GM19035 (cell line): ENCODE data around the gene PTPN14.

ENCODE experiments used
- ATAC-seq: cut with Tn5 transposase; IDR thresholded peaks from one replicate; pipeline ENCODE4 v1.9.1; 2021; ENCODE audit not compliant: unreplicated experiment

Gene PTPN14

DNA sequence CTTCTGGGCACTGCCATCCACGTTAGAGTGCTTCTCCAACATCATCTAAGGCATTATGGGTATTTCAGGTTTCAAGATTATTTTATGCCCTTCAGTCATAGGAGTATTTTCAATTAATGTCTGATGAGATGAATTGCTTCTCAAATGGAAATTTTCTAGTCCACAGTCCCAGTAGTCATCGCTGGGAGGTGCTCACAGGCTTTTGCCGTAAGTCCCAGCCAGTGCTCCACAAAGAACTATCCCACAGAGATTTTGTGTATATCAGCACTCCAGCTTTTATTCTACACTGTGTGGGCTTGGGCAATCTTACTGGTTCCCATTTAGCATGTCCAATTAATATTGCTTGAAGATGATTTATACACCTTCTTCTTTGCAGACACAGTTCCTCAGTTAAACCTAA, 209.5 kb downstream of the PTPN14 start:
- no peak for ATAC-seq

DNA sequence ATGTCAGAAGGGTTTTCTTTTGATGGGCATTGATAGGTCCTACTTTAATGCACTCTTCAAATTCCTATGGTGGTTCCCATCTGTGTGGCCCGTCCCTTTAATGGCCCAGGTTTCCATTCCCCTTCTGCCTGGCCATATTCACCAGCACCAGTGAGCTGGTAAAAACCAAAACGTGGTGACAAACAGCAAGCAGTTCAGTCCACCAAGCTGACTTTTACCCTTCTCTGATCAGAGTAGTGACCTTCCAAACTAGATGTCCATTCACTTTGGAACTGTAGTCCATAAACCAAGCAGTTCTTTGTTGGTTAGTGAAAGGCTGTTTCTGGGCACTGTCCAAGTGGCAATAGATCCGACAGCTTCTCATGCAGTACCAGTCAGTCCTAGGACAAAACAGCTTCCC, 209.9 kb downstream of the PTPN14 start:
- ATAC-seq, result no peak

DNA sequence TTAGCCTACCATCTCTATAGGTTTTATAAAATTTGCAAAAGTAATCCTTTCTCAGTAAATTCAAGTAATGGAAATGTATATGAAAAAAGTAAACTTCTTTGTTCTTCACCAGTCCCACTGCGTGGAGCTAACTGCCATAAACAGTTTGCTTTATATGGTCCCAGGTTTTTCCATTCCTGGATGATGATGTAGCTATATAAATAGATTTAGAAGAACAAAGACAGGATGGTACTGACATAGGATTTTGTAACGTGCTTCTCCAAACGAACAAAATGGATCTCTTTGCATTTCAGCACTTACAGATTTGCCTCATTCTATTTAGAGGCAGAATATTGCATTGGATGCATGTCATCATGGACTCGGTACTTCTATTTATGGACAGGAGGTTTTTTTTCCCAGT, 213.2 kb downstream of the PTPN14 start:
- no peak for ATAC-seq

DNA sequence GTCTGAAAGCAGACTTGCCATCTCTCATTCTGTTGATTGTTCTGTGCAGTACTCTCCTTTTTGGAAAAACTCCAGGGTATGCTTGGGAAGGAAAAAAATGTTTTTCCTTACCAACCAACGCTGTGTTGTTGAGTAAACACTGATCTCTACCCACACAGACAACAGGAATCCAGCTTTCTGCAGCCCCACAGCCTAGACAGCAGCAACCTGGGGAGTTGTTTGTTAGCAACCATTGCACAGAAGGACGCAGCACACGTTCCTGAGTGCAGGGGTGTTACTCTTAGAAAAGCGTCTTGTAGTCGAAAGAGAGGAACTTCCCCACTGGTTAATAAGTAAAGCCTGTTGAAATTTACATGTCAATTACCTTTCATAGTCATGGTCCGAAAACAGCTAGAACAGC, 213.9 kb downstream of the PTPN14 start:
- no peak for ATAC-seq

DNA sequence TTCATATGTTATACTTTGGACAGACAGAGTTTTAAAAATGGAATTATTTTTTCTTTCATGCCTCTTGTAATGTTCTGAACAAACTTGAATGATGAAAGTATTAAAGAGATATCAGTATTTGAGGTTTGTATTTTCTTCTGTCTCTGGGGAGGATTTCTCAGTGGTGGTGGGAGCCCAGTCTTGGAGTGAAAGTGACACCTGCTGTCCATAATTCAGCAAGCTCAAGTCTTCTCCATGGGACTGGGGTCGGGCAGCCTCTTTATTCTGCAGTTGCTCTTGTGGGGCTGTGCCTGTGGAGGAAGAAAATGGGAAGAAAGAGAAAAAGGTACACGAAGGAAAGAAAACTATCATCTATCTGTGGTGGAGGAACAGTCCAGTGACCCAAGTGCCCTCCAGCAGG, 214.4 kb downstream of the PTPN14 start:
- no peak for ATAC-seq

DNA sequence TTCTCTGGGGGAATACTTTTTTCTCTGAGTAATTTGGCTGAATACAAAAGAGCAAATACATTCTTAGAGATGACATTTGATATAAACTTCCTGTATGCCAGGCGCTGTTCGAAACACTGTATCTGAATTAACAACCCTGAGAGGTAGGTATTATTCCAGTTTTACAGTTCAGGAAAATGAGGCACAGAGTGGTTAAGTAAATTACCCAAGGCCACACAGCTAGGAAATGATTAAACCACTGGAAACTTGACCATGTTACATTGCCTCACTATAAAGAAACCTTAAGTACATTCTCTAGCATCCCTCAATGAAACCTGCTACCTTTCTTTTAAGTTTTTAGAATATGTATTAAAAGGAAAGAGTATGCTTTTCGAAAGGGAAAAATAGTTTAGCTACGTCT, 215.8 kb downstream of the PTPN14 start:
- no peak for ATAC-seq

DNA sequence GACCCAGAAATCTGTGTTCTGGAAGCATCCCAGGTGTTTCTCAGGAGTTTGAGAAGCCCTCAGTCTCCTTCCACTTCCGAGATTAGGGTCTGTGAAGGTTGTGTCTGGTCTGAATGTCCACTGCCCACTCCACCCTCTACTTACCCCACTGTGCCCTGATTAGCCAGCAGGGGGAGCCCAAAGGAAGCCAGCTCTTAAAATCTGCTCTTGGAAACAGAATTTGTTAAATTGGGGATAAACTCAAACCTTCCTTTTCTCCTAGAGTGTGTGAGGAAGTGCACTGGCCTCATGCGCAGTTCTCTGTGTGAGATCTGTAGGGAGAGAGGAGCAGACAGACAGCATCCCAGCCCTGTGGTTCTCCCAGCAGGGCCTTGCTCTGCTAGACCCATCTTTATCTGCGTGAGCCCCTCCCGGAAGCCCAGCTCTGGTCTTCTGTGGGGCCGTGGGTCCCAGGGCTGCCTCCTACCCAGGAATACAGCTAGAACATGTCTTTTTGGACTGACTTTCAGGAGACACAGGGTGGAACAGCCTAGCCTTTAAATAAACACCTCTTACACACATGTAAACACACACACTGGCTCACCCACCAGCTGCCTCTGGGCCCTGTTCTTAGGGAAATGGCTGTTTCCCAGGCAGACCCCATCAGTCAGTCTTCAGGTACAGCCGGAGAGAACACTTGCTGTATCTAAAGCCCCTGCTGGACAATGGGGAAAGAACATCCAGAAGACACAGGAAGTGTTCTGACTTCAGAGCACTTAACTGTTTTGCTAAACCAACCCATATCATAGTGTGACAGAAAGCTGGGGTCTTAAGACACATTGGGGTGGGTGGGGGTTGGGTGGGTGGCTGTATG, 218.2 kb downstream of the PTPN14 start:
- ATAC-seq, result peak; percentile 42

DNA sequence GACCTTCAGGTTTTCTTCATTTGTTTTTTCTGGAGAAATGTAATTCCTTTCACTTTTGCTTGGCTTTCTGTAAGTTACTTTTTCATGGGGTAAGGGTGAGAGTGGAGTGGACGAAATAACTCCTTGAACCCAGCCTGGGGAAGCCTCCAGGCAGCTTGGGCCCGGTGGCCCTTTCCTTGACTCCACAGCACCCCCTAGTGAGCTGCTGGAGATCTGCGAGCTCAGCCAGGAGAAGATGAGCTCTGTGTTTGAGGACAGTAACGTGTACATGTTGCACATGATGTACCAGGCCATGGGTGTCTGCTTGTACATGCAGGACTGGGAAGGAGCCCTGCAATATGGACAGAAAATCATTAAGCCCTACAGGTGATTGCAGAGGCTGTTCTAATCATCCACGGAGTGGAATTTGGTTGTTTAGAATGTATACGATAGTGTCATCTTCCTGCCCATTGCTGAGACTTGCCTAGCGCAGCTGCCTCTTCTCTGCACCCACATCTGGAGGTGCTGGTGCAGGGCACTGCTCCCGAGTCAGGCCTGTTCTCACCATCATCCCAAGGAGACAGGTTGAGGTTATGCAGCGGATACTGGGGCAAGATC, 219.5 kb downstream of the PTPN14 start:
- ATAC-seq, result peak; percentile 43

DNA sequence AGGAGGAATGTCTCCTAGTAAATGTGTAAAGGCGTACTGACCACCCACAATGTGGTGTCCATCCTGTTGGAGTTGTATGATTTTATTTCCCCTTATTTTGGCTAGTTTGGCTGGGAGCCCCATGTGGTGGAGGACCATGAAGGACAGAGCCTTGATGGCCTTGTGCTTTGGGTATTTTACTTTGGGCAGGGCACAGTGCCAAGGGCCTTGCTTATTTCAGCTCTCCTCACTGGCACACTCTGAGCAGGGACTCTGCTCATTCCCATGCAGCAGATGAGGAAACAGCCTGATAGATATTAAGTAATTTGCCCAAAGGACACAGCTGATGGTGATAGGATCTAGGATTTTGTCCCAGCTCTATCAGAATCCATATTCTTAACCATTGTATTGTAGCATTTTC, 220.2 kb downstream of the PTPN14 start:
- no peak for ATAC-seq

DNA sequence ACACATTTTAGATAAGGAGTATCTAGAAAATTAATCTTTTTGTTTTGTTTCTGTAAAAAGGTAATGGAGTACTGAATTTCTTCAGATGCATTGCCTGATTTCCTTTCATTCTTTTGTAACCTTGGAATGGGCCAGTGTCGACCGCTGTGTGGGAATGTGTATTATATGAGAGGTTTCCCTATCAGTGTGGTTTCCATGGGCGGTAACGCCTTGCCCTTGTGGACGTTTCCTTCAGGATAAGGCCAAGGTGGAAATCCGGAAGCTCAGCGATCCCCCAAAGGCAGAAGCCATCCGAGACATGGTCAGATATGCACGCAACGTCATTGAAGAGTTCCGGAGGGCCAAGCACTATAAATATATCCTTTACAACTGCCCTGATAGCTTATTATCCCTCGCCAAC, 220.7 kb downstream of the PTPN14 start:
- no peak for ATAC-seq

DNA sequence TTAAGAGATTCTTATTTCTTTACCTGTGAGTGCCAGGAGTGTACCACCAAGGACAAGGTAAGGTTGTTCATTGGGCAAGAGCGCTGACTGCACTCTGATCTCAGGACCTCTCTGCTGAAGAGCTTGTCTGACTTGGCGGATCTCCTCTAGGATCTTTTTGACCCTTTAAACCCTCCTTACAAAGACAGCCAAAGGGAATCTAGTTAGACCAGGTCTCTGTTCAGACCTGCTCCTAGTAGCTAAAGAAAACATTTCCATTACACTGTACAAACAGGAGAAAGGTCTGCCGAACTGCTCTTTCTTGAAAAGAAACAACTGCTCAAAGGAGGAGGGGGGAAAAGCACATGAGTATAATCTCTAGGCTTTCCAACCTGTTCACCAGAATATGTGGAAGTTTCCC, 221.2 kb downstream of the PTPN14 start:
- ATAC-seq, result no peak

DNA sequence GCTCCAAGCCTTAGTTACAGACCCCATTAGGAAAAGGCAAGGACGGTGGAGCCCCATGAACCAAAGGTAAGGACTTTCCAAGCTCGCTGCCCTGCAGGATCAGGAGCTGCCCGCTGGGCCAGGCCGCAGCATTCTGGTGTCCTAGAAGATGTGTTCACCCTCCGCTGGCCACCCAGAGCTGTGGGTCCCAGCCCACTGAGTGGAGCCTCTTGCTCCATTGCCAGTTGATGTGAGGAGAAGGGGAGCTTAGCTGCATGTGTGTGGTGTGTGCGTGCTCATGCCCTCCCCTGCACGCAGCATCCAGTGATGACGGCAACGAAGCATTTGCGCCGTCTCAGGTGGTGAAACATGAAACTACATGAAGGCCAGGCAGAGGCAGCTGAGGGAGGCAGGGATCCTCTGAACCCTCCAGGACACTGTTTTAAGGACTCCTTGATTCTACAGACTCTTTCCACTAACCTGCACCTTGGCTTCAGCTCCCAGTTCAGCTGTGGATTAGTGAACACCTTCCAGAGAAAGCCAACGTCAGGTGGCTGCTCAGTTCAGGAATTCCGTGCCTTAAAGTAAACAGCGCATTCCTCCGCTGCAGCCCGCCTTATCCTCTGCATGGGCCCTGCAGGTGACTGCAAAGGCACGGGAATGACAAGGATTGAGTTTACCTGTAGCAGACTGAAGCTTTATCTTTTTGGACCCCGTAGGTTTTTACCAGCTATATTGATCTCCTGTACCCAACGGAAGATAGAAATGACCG, 221.8 kb downstream of the PTPN14 start:
- ATAC-seq, result no peak

DNA sequence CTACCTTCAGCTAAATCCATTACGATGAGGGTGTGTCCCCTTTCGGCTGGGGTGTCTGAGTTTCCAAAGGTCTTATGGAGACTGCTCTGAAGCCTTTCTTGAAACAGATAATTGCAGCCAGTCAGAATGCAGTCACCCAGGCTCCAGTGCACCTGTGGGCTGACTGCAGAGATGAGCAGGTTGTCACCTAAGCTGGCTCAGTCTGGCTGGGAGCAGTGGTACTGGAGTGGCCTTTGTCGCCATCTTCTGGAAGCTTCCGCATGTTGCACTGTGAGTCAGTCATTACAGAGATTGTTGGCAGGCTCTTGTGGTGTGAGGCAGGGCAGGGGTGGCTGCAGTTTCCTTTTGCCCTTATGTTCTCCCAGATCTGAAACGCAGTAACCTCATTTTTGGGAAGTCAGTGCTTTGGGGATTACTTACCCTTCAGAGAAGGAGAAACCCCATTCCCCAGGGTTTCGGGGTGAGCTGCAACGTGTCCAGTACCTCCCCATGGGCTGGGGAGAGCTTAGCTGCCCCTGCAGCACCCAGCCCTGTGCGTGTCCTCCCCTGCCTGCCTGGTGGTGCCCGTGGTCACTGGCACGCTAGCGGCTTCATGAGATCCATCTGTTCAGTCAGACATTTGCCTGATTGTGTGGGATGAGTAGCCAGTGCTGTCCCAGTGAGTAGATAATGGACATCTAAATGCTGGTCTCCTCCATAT, 222.5 kb downstream of the PTPN14 start:
- peak; percentile 91 for ATAC-seq

DNA sequence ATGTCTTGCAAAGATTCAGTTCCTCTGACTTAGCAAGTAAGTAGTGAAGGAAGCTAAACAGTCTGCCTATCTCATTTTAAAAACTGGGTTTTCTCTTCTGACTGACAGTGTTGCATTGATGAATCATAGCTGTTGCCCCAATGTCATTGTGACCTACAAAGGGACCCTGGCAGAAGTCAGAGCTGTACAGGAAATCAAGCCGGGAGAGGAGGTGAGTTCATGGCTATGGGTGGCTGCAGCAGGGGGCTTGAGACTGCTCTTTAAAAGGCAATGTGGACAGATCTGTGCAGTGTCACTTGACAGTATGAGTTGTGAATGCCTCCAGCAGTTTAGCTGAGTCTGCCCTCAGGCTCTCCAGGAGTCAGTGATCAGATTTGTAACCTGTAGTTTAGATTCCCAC, 223.9 kb downstream of the PTPN14 start:
- no peak for ATAC-seq

DNA sequence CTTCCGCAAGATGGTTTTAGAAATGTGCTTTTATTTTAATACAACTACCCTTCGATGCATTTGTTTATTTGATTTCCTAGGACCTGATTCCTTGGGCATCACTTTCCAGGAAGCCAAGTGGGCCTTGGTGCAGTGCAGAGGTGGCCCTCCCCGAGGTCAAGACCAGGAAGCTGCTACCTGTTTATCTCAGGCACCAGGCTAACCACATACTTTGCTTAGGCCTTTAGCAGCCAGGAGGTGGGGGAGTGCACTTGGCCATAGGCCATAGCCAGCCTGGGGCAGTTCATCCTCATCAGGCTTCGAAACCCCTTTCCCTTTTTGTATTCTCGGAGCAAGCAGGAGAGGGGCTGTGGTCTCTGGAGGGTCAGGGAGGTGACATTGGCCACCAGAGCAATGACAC, 225.0 kb downstream of the PTPN14 start:
- ATAC-seq, result peak; percentile 59

DNA sequence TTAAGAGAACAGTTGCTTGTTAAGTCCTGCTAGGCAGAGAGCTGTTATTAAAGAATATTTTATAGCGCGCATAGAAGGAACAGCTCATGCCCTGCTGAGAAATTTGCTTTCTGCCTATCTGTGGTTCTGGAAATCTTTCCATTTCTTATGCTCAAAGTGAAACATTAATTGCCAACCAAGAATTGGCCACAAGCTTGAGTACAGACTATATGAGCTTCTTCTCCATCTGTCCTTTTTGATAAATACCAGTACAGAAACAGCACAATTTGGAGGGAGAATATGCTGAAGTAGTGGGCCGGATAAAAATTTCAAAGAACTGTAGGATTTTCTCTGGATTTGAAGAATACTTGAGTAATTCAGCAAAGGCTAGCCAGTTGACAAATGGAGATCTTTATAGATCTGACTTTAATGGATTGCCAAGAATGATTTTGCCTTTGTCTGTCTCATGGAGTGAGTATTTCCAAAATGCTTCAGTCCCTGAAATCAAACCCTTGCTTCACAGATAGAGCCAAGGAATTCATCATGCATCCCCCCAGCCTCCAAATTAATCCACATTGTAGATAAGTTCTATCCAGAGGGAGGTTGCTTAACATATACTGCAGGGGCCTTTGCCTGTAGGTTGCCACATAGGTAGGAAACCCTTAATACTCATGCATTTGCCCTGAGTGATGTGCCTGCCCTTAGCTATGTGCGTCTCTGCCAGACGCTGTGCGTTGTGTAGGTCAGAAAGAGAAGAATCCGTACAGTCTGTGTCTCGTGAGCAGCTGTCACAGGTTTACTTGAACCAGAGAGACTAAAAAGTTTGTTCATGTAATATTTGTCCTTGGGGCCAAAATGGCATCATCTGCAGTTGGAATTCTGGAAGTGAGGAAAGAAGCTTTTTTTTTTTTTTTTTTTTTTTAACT, 226.3 kb downstream of the PTPN14 start:
- ATAC-seq, result no peak

DNA sequence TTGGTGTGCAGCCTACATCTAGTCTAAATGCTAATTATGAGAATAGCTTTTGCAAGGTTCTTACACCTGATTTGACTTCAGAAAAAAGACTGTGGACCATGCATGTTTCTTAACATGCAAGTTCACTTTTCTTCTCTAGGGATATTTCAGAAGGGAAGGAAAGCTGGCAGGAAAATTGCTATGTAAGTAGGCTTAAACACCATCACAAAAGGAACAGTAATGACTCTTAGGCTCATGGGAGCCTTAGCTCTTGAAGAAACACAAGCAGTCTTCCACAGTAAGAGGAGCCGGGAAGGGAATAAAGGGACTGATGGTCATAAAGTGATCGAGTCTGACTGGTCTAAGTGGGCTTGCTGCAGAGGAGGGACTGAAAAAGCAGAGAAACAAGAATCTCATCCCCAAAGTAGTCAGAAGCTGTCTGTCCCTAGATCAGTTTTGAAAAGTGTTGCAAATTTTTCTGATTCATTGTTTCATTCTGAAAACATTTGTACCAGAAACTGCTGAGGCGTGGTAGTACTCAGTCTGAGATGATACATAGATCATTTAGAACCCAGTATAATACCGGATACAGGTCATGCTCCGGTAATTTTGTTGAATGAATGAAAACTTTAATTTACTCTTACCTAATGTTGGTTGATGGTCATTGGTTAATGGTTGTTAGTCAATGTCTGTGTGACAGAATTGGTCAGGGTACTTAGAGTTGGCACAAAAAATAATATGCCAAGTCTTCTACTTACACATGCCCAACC, 229.5 kb downstream of the PTPN14 start:
- peak; percentile 63 for ATAC-seq

DNA sequence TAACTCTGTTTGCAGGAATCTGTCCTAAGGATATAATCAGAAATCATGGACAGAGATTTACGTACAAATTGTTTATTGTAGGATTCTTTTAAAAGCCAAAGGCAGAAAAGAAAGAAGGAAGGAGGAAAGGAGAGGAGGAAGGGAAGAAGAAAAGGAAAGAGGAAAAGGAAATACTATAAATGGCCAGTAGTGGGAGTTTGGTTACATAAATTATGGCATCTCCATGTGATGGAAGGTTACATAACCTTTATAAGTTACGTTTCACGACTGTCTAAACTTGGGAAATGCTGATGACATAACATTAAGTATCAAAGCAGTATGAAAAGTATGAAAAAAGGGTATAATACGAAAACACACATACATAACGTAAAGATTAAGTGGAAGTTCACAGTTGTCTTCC, 231.5 kb downstream of the PTPN14 start:
- no peak for ATAC-seq

DNA sequence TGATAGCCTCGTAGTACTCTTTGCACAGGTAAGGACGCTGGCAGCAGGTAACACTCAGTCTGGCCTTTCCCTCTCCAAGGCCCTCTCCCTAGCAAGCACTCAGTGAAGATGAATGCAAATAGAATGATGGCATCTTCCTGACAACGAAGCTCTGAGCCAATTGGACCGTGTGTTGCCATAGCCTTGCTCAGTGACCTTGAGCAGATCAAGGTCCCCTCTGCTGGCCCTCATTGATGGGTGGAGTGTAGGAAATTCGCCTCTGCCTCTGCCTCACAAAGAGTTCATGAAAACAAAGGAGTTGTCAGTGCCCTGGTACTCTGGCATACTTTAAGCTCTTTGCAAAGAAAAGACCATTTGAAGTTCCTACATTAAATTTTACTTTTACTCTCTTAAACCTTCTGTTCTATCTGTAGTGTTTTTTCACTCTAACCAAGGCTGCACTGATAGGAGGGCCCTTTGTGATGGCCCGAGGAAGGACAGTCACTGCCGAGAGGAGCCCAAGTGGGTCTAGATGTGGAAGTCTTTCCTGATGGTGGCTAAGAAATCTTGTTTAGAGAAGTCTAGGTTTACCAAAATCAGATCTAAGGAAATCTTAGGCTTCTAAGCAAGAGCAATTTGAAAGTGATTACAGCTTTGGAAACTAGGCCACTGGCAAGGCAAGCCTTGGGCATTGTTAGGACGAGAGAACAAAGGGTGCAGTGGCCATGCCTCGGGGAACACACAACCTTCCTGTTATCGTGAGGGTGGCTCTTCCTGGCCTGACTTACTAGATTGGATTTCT, 232.3 kb downstream of the PTPN14 start:
- ATAC-seq, result no peak
